ENCODE data around the gene IGFBP5. TPM values are rescaled to one million over a fixed set of nuclear protein-coding genes. Genes with fewer than 3 reads are reported as not detected.

The IGFBP5 gene
- total RNA-seq, 1 experiment from 2014 or later: 3.9 TPM

DNA sequence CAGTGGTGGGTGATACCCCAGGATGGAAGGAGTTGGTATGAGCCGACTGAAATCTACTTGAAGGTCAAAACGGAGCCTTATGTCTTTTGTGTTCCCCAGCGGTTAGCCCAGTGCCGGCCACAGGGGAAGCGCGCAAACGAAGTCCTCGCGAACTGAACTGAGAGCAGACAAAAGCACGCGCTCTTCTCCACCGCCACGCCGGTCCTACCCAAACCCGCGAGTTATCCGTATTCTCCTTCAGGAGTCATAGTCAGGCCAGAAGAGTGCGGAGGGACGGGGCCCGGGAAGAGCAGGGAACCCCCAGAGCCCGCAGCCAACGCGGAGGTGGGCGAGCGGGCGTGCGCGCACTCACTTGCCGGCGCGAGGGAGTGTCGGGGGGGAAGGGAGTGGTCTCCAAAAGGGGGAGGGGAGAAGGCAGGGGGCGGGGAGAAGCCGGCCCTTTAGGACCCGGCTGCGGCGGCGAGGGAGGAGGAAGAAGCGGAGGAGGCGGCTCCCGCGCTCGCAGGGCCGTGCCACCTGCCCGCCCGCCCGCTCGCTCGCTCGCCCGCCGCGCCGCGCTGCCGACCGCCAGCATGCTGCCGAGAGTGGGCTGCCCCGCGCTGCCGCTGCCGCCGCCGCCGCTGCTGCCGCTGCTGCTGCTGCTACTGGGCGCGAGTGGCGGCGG is 62.3 kb downstream of the IGFBP5 start, which contains the start of gene IGFBP2:
Gene IGFBP2, plus strand, starts transcription at position 469 of the 664 bp plus-strand sequence. Its CDS starts 104 bp downstream, at position 573.
- H3K9ac ChIP-seq (ENCODE audit: low read length): peak within 1 kb of the TSS; percentile 76
- no peaks in the 10 kb centered on the region for H4K20me1 ChIP-seq (ENCODE audit: insufficient read depth)
- no TSS peak for BruUV-seq (replicated peaks)
- POLR2A ChIA-PET: no interaction called here
- no peaks in the 10 kb centered on the region for H3K9me2 ChIP-seq (ENCODE audit: insufficient read depth)
- intact Hi-C loops (cut with micrococcal nuclease): no loop called here
- H3K79me2 ChIP-seq (ENCODE audit: insufficient read depth, low read length): peaks cover 29% of the 10 kb centered on the region
- H2AFZ ChIP-seq (ENCODE audit: low read depth, low read length, poor library complexity, severe bottlenecking): peak within 1 kb of the TSS; percentile 90
- peaks cover 35 to 50% of the 10 kb centered on the region in 2 experiments for H3K4me1 ChIP-seq (ENCODE audit: control insufficient read depth in 1 of 2, insufficient read depth in 2 of 2, low read length in 2 of 2)
- DNase-seq (ENCODE audit: low read depth, low spot score) (peak; percentile 41), ATAC-seq (peak; percentile 72)
- TF ChIP-seq, protein P1, sequence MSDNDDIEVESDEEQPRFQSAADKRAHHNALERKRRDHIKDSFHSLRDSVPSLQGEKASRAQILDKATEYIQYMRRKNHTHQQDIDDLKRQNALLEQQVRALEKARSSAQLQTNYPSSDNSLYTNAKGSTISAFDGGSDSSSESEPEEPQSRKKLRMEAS (IDR thresholded peaks at IDR 0.05): peak; percentile 32; the same call in 1 of the 2 replicates
- no peak for TF ChIP-seq SIN3A (IDR thresholded peaks at IDR 0.05; ENCODE audit: low read depth)
- no peak for TF ChIP-seq EGR1 (IDR thresholded peaks at IDR 0.05; ENCODE audit: low read depth)
- no peak for TF ChIP-seq EZH2 (IDR thresholded peaks at IDR 0.05)
- no peak for TF ChIP-seq RAD21 (IDR thresholded peaks at IDR 0.05; ENCODE audit: low read depth)
- no peak for TF ChIP-seq EZH2phosphoT487 (IDR thresholded peaks at IDR 0.05; ENCODE audit: borderline replicate concordance)
- TF ChIP-seq JUND (IDR thresholded peaks at IDR 0.05): no peak
- no peak for TF ChIP-seq POLR2A (IDR thresholded peaks at IDR 0.05; ENCODE audit: borderline replicate concordance, extremely low read depth, insufficient read depth, insufficient read length)
- peak; percentile 58 for TF ChIP-seq POLR2AphosphoS5 (IDR thresholded peaks at IDR 0.05; ENCODE audit: low read depth, low read length)
- no peak for TF ChIP-seq CEBPB (IDR thresholded peaks at IDR 0.05; ENCODE audit: low read depth)
- TF ChIP-seq ZFX (IDR thresholded peaks at IDR 0.05): 0 out of 2 replicates have a peak, but pooled peaks have one; percentile 39
- TF ChIP-seq, protein P2, sequence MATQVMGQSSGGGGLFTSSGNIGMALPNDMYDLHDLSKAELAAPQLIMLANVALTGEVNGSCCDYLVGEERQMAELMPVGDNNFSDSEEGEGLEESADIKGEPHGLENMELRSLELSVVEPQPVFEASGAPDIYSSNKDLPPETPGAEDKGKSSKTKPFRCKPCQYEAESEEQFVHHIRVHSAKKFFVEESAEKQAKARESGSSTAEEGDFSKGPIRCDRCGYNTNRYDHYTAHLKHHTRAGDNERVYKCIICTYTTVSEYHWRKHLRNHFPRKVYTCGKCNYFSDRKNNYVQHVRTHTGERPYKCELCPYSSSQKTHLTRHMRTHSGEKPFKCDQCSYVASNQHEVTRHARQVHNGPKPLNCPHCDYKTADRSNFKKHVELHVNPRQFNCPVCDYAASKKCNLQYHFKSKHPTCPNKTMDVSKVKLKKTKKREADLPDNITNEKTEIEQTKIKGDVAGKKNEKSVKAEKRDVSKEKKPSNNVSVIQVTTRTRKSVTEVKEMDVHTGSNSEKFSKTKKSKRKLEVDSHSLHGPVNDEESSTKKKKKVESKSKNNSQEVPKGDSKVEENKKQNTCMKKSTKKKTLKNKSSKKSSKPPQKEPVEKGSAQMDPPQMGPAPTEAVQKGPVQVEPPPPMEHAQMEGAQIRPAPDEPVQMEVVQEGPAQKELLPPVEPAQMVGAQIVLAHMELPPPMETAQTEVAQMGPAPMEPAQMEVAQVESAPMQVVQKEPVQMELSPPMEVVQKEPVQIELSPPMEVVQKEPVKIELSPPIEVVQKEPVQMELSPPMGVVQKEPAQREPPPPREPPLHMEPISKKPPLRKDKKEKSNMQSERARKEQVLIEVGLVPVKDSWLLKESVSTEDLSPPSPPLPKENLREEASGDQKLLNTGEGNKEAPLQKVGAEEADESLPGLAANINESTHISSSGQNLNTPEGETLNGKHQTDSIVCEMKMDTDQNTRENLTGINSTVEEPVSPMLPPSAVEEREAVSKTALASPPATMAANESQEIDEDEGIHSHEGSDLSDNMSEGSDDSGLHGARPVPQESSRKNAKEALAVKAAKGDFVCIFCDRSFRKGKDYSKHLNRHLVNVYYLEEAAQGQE (IDR thresholded peaks at IDR 0.05; ENCODE audit: low read depth): no peak
- TF ChIP-seq TCF7L2 (IDR thresholded peaks at IDR 0.05; ENCODE audit: borderline replicate concordance, extremely low read depth, insufficient read depth, insufficient read length): no peak
- TF ChIP-seq SP1 (IDR thresholded peaks at IDR 0.05; ENCODE audit: low read depth): no peak
- TF ChIP-seq, protein P3, sequence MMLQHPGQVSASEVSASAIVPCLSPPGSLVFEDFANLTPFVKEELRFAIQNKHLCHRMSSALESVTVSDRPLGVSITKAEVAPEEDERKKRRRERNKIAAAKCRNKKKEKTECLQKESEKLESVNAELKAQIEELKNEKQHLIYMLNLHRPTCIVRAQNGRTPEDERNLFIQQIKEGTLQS (IDR thresholded peaks at IDR 0.05): no peak
- TF ChIP-seq, protein P4, sequence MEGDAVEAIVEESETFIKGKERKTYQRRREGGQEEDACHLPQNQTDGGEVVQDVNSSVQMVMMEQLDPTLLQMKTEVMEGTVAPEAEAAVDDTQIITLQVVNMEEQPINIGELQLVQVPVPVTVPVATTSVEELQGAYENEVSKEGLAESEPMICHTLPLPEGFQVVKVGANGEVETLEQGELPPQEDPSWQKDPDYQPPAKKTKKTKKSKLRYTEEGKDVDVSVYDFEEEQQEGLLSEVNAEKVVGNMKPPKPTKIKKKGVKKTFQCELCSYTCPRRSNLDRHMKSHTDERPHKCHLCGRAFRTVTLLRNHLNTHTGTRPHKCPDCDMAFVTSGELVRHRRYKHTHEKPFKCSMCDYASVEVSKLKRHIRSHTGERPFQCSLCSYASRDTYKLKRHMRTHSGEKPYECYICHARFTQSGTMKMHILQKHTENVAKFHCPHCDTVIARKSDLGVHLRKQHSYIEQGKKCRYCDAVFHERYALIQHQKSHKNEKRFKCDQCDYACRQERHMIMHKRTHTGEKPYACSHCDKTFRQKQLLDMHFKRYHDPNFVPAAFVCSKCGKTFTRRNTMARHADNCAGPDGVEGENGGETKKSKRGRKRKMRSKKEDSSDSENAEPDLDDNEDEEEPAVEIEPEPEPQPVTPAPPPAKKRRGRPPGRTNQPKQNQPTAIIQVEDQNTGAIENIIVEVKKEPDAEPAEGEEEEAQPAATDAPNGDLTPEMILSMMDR (IDR thresholded peaks at IDR 0.05 in 2 of 3, conservative IDR thresholded peaks at IDR 0.05 in 1 of 3; ENCODE audit: borderline replicate concordance in 1 of 3, insufficient read depth in 1 of 3, low read depth in 2 of 3, low read length in 2 of 3): no peak
- peak within 1 kb of the TSS; percentile 95 for H3K4me2 ChIP-seq (ENCODE audit: low read length)
- no peaks in the 10 kb centered on the region for H3K36me3 ChIP-seq (ENCODE audit: control insufficient read depth in 1 of 2, insufficient read depth in 2 of 2, low read length in 2 of 2)
- H3K27me3 ChIP-seq (ENCODE audit: insufficient read depth, low read length): no peaks in the 10 kb centered on the region
- CTCF ChIA-PET: no interaction called here
- no peaks in the 10 kb centered on the region for H3K9me3 ChIP-seq (ENCODE audit: control insufficient read depth in 1 of 2, insufficient read depth in 1 of 2, low read depth in 1 of 2, low read length in 2 of 2)
- RAD21 ChIA-PET (ENCODE audit: low non-redundant PET in 1 of 2, low total read pairs in 2 of 2, uncharacterized antibody in 2 of 2, unreplicated experiment in 2 of 2): no interaction called here
- peak within 1 kb of the TSS; percentile 67; the same call in 1 of the 2 replicates for H3K27ac ChIP-seq (ENCODE audit: low read depth, low read length)
- peak within 1 kb of the TSS; percentile 78 to 81 for H3K4me3 ChIP-seq (replicated peaks in 1 of 2; ENCODE audit: low read depth in 1 of 2, low read length in 2 of 2)
